Right lobe of liver (tissue), 4 donors: ENCODE measurements around the gene FIP1L1.

Experiments used
- POLR2A ChIP-seq: fragments of 450-650 bp; IDR thresholded peaks from one replicate; pipeline ENCODE4 v1.6.1; 2017; ENCODE audit warnings: antibody characterized with exemption, mild to moderate bottlenecking
- TF ChIP-seq, protein P1 (sequence below), 4 donors: fragments of 200-600 bp in 3 of 4; fragments of 450-650 bp in 1 of 4; IDR thresholded peaks; one replicate each; pipeline versions ENCODE4 v1.5.1 to v1.8.0; 2016 to 2022; ENCODE audit warnings: antibody characterized with exemption in 4 of 4, mild to moderate bottlenecking in 2 of 4
- donor health status: DM: no; HTN: no; CAD: no.
- donor health status: DM: no; HTN: no; CAD: no.
- donor health status: DM: no; HTN: yes; CAD: no.

DNA sequence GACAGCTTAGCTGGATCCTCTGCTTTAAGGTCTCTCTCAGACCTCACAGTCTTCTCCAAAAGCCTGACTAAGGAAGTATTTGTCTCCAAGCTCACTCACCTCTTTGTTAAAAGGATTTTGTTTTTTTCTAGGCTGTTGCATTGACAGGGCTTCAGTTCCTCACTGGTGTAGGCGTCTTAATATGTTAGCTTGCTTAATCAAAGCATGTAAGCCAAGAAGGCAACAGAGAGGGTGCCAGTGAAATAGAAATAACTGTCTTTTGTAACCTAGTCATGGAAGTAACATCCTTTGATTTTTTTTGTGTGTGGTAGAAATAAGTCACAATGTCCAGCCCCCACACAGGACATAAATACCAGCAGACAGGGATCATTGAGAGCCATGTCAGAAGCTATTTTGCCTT lies 58.8 kb downstream of the FIP1L1 start:
- TF ChIP-seq, protein P1, sequence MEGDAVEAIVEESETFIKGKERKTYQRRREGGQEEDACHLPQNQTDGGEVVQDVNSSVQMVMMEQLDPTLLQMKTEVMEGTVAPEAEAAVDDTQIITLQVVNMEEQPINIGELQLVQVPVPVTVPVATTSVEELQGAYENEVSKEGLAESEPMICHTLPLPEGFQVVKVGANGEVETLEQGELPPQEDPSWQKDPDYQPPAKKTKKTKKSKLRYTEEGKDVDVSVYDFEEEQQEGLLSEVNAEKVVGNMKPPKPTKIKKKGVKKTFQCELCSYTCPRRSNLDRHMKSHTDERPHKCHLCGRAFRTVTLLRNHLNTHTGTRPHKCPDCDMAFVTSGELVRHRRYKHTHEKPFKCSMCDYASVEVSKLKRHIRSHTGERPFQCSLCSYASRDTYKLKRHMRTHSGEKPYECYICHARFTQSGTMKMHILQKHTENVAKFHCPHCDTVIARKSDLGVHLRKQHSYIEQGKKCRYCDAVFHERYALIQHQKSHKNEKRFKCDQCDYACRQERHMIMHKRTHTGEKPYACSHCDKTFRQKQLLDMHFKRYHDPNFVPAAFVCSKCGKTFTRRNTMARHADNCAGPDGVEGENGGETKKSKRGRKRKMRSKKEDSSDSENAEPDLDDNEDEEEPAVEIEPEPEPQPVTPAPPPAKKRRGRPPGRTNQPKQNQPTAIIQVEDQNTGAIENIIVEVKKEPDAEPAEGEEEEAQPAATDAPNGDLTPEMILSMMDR (IDR thresholded peaks at IDR 0.05), result no peak
- no peak for TF ChIP-seq POLR2A
